ENCODE measurements around the gene KLB.
"Not testable (repeated sequence)": the region's sequence is repeated elsewhere in the genome, so short reads cannot be mapped to it uniquely, and the experiment has no call there.

Gene KLB

DNA sequence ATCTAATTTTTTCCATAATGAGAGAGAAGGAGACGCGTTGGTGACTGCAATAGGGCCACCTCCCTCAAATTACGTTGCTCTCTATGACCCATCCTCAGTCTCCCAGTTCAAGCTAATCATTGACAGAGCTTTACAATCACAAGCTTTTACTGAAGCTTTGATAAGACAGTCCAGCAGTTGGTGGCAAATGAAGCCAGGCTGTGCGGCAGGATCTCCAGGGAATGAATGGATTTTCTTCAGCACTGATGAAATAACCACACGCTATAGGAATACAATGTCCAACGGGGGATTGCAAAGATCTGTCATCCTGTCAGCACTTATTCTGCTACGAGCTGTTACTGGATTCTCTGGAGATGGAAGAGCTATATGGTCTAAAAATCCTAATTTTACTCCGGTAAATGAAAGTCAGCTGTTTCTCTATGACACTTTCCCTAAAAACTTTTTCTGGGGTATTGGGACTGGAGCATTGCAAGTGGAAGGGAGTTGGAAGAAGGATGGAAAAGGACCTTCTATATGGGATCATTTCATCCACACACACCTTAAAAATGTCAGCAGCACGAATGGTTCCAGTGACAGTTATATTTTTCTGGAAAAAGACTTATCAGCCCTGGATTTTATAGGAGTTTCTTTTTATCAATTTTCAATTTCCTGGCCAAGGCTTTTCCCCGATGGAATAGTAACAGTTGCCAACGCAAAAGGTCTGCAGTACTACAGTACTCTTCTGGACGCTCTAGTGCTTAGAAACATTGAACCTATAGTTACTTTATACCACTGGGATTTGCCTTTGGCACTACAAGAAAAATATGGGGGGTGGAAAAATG, at the start of gene KLB:
KLB (plus strand) TSS at position 168 of the 821 bp plus-strand sequence; CDS start at position 188, 20 bp downstream.
- no peak for DNase-seq

DNA sequence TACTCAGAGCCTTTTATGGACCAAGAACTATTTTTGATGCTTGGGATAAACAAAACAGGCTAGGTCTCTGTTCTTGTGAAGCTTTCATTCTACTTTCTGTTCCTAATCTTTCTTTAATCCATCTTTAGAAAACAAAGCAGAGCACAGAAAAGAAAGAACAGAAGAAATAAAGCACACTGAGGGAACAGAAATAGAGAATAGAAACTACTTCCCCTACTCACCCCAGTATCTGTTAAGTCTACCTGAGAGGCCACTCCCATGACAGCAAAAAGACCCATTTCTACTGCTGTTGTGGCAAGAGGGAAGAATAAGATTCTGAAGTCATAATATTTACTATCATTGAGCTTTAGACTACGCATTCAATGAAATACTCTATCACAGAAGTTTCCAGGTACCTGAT, 49.7 kb upstream of the KLB start:
- no peak for DNase-seq

DNA sequence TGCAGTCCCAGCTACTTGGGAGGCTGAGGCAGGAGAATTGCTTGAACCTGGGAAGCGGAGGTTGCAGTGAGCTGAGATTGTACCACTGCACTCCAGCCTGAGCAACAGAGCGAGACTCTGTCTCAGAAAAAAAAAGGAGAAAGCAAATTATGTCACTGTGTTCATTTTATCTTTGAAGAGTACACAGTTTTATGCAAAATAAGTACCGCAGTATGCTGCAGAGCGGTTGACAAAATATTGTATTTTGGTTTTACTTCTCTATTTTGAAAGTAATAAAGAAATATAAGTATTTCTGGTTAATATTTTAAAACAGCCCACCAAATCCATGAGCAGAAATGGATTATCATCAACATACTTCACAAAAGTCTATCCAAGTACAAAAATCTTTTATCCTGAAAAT, 46.1 kb upstream of the KLB start:
- DNase-seq: not testable (repeated sequence)

DNA sequence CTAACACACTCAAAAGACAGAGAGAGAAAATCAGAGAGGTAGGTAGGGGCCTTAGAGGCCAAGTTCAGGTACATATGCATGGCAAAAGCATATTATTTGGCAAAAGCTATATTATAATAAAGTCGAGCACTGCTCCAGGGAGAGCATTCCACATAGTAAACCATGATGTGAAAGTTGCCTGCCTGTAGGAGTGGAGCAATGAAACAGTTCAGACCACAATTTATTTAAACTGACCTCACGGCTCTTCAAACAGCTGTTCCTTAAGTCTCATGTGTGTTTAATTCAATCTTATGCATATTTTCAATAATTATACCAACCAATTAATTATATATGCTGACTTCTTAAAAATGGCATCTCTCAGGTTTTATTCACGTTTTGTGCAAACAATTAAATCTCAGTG, 43.9 kb upstream of the KLB start:
- DNase-seq: no peak

DNA sequence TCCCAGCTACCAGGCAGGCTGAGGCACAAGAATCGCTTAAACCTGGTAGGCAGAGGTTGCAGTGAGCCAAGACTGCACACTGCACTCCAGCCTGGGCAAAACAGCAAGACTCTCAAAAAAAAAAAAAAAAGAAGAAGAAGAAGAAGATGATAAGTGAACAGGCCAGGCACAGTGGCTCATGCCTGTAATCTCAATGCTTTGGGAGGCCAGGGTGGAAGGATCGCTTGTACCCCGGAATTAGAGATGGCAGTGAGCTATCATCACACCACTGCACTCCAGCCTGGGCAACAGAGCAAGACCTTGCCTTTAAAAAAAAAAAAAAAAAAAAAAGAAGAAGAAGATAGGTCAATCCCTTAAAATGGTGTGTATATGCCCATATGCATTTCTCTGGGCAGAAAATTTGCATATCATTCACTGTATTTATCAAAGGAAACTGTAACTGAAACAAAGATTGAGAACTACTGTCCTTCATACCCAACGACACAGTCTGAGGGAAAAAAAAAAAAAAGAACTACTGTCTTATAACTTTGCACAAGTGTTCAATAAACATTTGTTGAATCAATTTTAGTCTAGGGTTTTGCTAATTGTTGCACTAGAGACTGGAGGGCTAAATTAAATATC, 42.8 kb upstream of the KLB start:
- no peak for DNase-seq

DNA sequence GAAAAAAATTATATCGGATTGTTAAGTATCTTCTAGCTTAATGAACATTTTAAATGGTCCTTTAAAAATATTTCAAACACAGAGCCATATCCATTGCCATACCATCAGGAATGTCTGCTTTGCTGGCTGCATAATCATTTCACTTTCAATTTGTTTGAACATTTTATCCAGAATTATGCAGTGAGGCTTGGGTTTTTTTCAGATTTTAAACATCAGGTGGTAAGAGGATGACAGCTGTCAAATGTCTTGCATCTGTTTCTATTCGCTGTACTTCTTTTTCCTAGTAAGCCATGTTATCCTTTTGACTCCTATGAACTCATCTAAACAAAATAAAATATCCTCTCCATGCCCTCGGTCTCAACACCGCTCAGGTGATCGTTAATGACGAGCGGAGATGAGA, 41.4 kb upstream of the KLB start:
- DNase-seq: no peak

DNA sequence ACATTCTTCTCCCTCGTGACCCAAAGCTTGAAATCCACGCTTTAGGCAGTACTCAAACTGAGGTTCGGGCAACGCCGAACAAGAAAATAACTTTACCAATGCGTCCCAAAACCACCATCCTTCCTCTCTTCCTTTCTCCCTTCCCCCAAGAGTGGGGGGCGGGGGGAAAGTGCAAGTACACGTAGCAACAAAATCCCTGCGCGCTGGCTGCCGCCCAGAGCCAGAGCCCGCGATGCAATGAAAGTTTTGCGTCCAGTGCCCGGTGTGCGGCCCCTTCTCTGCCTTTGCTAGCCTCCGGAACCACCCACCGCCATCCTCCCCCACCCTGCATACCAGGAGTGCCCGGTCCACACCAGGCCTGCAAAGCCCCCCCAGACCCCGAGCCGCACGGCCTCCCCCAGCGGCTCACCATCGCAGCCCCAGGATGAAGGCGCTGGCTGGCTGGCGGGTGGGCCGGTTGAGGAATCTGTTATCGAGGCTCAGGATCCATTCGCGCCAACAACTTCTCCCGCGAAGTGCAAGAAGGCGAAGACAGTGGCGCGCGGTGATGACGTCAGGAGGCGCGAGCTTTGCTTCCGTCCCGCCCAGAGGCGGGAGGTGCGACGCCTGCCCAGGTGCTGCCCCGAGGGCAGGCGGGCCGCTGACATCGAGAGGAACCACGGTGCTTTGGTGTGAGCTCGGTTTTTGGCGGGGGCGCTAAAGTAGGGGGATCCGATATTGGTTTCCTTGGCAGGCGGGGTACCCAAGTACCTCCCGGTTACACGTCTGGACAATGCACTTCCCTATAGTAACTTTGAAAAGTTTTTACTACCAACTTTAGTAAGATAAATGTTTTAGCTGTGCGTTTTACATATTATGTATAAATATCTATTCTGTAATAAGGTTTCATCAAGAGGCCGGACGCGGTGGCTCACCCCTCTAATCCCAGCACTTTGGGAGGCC, 40.6 kb upstream of the KLB start, which contains the start of gene RFC1:
RFC1 (minus strand) TSS at position 533 of the 942 bp plus-strand sequence; CDS start at position 412, 121 bp downstream.
- peak; percentile 88 for DNase-seq

DNA sequence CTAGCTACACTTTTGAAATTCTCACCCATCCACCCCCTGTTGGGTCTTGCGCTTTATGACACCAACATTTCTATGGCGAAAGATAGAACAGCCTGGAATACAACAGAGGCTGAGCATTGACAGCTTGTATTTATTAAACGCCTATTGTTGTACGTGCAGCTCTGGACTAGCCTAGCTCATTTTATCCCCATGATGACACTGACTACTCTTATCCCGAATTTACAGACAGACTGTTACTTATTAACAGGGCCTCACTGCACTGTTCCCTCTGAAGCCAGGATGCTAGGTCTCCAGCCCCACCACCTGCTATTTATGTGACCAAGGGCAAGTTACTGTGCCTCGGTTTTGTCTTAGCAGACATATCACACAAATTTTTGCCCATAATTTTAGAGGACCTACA, 39.6 kb upstream of the KLB start:
- no peak for DNase-seq

DNA sequence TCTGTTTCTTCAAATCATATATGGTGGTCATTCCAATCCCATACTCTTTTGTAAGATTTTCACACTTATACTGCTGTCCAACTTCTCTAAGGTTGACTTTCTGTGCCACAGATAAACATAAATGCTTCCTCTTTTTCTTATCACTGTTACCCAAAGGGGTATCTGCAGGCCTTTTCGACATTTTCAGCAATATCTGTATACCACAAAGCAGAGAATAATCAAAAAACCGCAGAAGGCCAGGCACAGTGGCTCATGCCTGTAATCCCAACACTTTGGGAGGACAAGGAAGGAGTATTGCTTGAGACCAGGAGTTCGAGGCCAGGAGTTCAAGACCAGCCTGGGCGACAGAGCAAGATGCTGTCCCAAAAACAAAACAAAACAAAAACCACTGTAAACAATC, 37.4 kb upstream of the KLB start:
- no peak for DNase-seq

DNA sequence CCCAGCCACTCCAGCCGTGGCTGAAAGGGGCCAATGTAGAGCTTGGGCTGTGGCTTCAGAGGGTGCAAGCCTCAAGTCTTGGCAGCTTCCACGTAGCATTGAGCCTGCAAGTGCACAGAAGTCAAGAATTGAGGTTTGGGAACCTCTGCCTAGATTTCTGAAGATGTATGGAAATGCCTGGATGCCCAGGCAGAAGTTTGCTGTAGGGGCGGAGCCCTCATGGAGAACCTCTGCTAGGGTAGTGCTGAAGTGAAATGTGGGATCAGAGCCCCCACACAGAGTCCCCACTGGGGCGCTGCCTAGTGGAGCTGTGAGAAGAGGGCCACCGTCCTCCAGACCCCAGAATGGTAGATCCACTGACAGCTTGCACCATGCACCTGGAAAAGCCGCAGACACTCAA, 35.5 kb upstream of the KLB start:
- not testable (repeated sequence) for DNase-seq

DNA sequence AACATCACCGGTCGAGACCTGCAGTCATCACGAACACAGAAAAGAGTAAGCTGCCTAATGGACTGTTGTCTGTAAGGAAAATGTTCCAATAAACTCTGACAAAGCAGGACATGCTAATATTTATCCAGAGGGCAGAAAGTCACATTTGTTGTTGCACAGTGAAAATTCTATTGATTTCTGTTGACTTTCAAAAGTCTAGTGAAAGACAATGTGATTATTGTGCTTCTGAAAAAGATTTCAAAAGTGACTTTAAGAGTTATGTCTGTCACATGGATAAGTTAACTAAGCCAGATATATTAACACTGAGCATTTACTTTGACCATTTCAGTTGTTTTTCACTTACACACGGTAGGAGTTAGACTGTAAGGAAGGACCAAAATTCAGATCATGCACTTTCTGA, 31.3 kb upstream of the KLB start:
- DNase-seq: no peak

DNA sequence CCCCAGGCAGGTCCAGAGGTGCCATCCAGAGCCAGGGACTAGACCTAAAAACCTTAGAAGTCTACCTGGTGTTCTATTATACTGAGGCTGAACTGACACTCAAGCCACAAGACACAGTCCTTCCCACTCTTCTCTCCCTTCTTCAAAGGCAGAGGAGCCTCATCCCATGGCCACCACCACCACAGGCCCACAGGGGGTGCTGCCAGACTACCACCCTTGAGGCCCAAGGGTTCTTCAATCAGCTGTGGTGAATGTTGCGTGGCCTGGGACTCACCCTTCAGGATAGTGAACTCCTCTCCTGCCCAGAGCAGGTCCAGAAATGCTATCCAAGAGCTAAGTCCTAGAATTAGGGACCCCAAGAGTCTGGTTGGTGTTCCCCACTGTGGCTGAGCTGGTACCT, 23.0 kb upstream of the KLB start:
- DNase-seq: no peak

DNA sequence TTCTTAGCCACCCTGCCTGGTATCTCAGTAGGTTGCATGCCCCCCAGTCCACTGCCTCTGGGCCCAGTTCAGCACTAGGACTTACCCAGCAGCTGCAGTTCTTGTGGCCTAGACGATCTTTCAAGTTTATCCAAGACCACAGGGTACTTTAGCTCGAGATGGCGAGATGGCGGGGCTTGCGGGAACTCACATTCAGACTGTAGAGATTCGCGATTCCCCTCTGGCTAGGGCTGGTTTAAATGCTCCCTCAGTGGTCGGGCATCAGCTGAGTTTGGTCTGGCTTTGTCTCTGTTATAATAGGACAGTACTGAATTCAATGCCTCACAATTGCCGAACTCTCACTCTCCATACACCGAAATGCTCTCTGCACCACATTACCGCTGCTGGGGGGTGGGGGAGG, 22.2 kb upstream of the KLB start:
- DNase-seq: no peak

DNA sequence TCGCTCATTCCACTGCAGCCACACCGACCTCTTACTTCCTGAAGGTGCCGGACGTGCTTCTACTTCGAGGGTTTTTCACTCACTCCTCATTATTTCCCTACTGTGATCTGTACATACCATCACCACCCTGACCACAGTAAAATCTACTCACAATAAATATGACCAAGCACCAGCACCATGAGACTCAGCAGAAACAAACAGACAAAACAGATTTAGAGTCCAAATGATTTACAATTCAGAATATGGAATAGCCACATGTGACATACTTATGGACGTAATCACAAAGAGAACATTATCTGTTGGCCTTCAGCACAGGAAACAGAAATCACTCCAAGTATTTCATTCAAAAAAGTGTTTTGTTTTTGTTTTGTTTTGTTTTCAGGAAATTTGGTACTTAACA, 16.1 kb upstream of the KLB start:
- no peak for DNase-seq

DNA sequence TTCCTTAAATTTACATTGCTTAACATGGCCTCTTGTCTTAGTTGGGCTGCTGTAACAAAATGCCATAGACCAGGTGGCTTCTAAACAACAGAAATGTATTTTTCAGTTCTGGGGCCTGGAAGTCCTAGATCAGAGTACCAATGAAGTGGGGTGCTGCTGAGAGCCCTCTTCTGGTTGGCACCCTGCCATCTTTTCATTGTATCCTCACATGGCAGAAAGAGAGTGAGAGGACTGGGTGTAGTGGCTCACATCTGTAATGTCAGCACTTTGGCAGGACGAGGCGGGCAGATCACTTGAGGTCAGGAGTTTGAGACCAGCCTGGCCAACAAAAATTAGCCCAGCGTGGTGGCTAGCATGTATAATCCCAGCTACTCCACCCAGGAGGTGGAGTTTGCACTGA, 12.0 kb upstream of the KLB start:
- no peak for DNase-seq

DNA sequence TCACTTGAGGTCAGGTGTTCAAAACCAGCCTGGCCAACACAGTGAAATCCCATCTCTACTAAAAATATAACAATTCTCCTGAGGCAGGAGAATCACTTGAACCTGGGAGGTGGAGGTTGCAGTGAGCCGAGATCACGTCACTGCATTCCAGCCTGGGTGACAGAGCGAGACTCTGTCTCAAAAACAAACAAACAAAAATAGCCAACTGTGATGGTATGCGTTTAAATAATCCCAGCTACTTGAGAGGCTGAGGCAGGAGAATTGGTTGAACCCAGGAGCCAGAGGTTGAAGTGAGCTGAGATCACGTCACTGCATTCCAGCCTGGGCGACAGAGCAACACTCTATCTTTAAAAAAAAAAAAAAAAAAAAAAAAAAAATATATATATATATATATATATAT, 5.1 kb upstream of the KLB start:
- DNase-seq: not testable (repeated sequence)

DNA sequence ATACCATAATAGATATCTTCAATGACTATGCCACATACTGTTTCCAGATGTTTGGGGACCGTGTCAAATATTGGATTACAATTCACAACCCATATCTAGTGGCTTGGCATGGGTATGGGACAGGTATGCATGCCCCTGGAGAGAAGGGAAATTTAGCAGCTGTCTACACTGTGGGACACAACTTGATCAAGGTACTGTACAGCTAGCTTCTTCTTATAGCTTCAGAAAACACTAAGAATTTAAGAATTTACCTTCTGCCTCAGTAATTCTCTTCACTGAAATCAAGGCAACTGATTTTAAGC, 805 bp downstream of the KLB start:
- DNase-seq: no peak

DNA sequence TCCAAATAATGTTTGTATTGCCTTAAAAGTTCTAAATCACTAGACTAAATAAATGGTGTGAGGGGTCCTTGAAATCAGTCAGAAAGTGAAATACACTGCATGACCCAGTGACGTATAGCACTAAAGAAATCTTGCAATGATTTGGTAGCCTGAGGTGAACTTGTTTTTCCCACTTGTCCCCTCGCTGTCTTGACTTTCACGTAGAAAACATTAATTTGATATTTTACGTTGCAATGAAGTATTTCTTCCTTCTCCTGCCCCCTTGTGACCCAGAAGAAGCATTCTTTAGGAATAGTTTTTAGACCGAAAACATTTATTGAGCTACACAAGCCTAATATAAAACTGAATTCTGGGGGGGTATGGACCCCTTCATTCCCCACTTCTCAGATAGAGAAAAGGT, 3.7 kb downstream of the KLB start:
- no peak for DNase-seq

DNA sequence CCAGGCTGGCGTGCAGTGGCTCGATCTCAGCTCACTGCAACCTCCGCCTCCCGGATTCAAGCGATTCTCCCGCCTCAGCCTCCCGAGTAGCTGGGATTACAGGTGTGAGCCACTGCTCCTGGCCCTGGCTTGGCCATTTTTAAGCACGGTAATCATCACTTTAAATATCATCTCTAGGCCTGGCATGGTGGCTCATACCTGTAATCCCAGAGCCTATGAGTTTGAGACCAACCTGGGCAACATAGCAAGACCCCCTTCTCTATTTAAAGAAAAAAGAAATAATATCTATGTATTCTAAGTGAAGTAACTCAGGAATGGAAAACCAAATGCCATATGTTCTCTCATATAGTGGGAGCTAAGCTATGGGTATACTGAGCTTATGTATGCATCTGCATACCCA, 4.8 kb downstream of the KLB start:
- not testable (repeated sequence) for DNase-seq

DNA sequence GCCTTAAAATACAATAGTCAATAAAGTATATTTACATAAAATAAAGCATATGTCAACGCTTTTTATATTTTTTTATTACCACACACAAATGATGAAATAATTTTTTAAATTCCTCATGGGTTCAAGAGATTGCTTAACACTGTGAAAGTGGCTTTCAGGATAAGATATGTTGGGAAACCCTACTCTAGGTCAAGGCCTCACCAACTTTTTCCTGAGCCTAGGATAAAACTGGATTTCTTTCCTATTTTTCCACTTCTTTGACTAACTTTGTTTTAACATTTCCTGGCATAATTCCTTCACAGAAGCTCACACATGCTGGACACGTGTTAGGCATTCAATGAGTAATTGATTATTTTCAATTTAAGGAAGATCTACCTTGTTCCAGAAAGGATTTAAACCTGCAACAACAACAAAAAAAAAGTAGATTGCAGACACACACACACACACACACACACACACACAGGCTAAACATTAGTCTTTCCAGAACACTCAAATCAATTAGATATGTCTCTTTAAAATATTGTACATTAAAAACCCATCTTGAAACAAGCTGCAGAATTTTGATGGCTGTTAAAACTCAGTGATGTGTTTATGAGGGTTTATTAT, 9.1 kb downstream of the KLB start:
- no peak for DNase-seq

DNA sequence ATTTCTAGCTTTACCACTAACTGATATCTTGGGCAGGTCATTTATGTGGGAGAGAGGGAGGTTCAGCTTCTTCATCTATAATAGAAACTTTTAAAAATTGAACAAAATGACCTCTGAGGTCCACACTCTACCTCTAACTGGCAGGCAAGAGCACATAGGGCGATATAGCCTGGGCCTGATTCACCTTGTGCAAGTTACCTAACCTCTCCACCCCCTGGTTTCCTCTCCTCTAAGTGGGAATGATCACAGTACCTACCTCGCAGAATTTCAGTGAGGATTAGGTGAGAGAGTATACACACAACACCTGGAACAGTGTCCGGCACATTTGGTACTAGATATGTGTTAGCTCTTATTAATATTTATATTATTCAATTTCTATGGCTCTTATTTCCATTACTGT, 15.5 kb downstream of the KLB start:
- DNase-seq: no peak

DNA sequence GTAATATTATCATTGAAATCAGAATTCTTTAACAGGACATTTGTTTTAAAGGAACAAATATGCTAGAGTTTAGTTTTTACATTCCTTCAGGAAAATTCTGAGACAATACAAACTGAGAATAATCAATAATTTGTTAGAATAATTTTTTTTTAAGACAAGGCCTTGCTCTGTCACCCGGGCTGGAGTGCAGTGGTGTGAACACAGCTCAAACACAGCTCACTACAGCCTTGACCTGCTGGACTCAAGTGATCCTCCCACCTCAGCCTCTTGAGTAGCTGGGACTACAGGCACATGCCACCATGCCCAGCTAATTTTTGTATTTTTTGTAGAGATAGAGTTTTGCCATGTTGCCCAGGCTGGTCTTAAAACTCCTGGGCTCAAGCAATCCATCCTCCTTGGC, 18.6 kb downstream of the KLB start:
- DNase-seq: not testable (repeated sequence)

DNA sequence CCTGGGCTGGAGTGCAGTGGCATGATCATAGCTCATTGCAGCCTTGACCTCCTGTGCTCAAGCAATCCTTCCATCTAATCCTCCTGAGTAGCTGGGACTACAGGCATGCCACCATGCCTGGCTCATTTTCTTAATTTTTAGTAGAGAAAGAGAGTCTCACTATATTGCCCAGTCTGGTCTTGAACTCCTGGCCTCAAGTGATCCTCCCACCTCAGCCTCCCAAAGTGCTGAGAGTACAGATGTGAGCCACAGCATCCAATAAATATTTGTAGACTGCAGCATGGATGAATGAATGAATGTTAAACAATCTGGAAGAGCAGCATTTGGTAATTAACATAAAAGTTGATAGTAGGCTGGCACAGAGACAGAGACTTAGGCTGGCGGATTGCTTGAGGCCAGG, 20.0 kb downstream of the KLB start:
- DNase-seq: no peak
